Calu3 (cell line): ENCODE data around the gene CDX2. TPM values are rescaled to one million over a fixed set of nuclear protein-coding genes. Genes with fewer than 3 reads are reported as not detected.

ENCODE experiments used
- BruUV-seq: library from RNA; stranded (reverse); fragments of 400-500 nt; replicated peaks from 2 replicates; lab custom pipeline; 2021; lab: Mats Ljungman, UMichigan
- CTCF ChIA-PET: fragments of 300-600 bp; sonication (Branson Sonifier 250); formaldehyde crosslinking; loops from one replicate; lab custom pipeline; 2022; ENCODE audit warnings: antibody characterized with exemption; lab: Charles Lee
- DNase-seq: peaks from one replicate; pipeline ENCODE4 v3.0.0; 2022
- H3K27ac Mint-ChIP-seq: one replicate; pipeline ENCODE4 v1.8.0; 2022; ENCODE audit warnings: mixed read lengths; ENCODE audit not compliant: unreplicated experiment
- H3K27me3 Mint-ChIP-seq: one replicate; pipeline ENCODE4 v1.8.0; 2022; ENCODE audit warnings: mixed read lengths; ENCODE audit not compliant: unreplicated experiment
- H3K36me3 Mint-ChIP-seq: one replicate; pipeline ENCODE4 v1.8.0; 2022; ENCODE audit warnings: mild to moderate bottlenecking, moderate library complexity, mixed read lengths; ENCODE audit not compliant: insufficient read depth, unreplicated experiment
- H3K4me1 Mint-ChIP-seq: one replicate; pipeline ENCODE4 v1.8.0; 2022; ENCODE audit warnings: mild to moderate bottlenecking, low read depth, mixed read lengths; ENCODE audit not compliant: unreplicated experiment
- H3K4me3 Mint-ChIP-seq: one replicate; pipeline ENCODE4 v1.8.0; 2022; ENCODE audit warnings: mild to moderate bottlenecking, low read depth, moderate library complexity, mixed read lengths; ENCODE audit not compliant: unreplicated experiment
- H3K9me3 Mint-ChIP-seq: one replicate; pipeline ENCODE4 v1.8.0; 2022; ENCODE audit warnings: low read depth, mixed read lengths; ENCODE audit not compliant: unreplicated experiment
- CTCF ChIP-seq: fragments of 200-600 bp; IDR thresholded peaks from one replicate; pipeline ENCODE4 v1.8.0; 2022; ENCODE audit warnings: antibody characterized with exemption; ENCODE audit not compliant: unreplicated experiment
- intact Hi-C: fragments of 100-400 bp; cut with micrococcal nuclease; formaldehyde crosslinking; loops from one replicate; pipeline ENCODE4 v1.10.0; 2022; ENCODE audit not compliant: unreplicated experiment
- total RNA-seq: library from RNA; stranded (reverse); gene quantifications from 2 replicates; pipeline ENCODE4 v1.2.3, GENCODE V29; 2022

The CDX2 gene
- total RNA-seq, 1 experiment from 2014 or later = not detected

DNA sequence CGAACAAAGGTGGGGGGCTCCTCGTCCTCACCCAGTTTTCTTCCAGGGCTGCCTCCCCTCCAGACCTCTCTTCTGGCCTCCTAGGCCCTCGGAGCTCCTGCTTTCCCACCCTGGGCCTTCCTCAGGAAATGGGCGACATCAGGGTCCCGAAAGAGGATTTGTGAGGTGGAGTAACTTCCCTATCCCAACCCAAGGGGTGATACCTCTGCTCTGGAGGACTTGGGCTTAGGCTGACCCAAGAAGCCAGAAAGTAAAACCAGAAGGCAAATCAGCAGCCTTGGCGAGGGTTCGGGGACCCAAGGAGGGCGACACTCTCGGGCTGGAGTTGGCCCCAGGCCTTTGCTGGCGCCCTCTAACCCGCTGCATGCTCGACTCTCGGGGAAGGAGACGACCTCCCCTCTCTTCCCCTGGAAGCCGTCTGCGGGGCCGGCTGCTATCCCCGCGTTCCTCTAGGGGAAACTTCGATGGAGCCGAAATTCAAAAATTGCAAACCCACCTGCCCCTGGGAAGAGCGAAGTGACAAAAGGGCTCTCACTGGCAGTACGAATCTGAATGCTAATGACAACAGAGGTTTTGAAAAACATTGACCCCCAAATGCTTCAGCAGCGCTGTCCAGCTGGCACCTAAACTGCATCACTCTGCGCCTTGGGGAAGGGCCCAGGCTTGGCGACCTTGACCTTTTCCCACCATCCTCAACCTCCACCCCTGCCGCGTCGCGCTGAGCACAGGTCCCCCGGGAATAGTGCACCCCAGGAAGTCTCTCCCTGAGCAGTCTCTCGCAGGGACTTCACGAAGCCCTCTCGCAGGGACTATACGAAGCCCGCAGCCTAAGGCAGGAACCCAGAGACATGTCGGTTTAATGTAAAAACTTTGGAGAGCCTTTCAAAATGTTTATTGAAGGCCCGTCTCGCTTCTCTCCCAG lies 46.9 kb downstream of the CDX2 start:
- intact Hi-C loops = no loop called here
- TF ChIP-seq CTCF = no peak
- no peaks in the 10 kb centered on the region for H3K9me3 Mint-ChIP-seq
- DNase-seq = no peak
- no peak overlapping the region for H3K27ac Mint-ChIP-seq
- peak overlapping the region; percentile 97 for H3K4me3 Mint-ChIP-seq
- no peaks in the 10 kb centered on the region for H3K4me1 Mint-ChIP-seq
- H3K27me3 Mint-ChIP-seq = no peaks in the 10 kb centered on the region
- CTCF ChIA-PET = no interaction called here
- H3K36me3 Mint-ChIP-seq = peaks cover 20% of the 10 kb centered on the region
- no TSS peak for BruUV-seq

GRCh38 chr13:27921421-27921960 lies 47.6 kb downstream of the CDX2 start:
- no peak for TF ChIP-seq CTCF
- peak overlapping the region; percentile 97 for H3K4me3 Mint-ChIP-seq
- intact Hi-C loops = no loop called here
- no peak for DNase-seq
- no peaks in the 10 kb centered on the region for H3K4me1 Mint-ChIP-seq
- CTCF ChIA-PET = no interaction called here
- no peak overlapping the region for H3K27ac Mint-ChIP-seq
- no peaks in the 10 kb centered on the region for H3K27me3 Mint-ChIP-seq
- H3K9me3 Mint-ChIP-seq = no peaks in the 10 kb centered on the region
- peaks cover 20% of the 10 kb centered on the region for H3K36me3 Mint-ChIP-seq
- BruUV-seq = no TSS peak

- CTCF ChIA-PET = interaction anchor here (0.7 to 1.9 kb wide), 3 partner anchors 33 to 554 kb away, joined by 3 to 7 read pairs (median 5); no protein-coding TSS in a partner anchor
- peaks cover 5% of the 10 kb centered on the region for H3K4me1 Mint-ChIP-seq
- peaks cover 20% of the 10 kb centered on the region for H3K36me3 Mint-ChIP-seq
- intact Hi-C loops = no loop called here
- H3K27ac Mint-ChIP-seq = peak overlapping the region; percentile 66
- no TSS peak for BruUV-seq
- DNase-seq = peak; percentile 38
- no peaks in the 10 kb centered on the region for H3K9me3 Mint-ChIP-seq
- no peak for TF ChIP-seq CTCF
- H3K27me3 Mint-ChIP-seq = no peaks in the 10 kb centered on the region
- peak overlapping the region; percentile 97 for H3K4me3 Mint-ChIP-seq
These were observed 48.3 kb downstream of the CDX2 start for GRCh38 chr13:27920677-27921420.

DNA sequence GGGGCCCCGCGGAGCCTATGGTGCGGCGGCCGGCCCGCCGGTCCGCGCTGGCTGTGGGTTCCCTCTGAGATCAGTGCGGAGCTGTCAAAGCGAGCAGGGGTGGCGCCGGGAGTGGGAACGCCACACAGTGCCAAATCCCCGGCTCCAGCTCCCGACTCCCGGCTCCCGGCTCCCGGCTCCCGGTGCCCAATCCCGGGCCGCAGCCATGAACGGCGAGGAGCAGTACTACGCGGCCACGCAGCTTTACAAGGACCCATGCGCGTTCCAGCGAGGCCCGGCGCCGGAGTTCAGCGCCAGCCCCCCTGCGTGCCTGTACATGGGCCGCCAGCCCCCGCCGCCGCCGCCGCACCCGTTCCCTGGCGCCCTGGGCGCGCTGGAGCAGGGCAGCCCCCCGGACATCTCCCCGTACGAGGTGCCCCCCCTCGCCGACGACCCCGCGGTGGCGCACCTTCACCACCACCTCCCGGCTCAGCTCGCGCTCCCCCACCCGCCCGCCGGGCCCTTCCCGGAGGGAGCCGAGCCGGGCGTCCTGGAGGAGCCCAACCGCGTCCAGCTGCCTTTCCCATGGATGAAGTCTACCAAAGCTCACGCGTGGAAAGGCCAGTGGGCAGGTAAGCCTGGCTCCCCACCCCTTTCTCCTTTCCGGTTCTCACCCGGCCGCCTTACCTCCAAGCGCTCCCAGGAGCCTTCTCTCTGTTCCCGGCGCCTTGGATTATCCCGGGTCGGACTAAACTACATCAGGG lies 49.0 kb downstream of the CDX2 start, which contains the start of gene PDX1:
TSS of gene PDX1 (plus strand) at position 67 of the 743 bp plus-strand sequence. CDS start at position 206, 139 bp downstream.
- CTCF ChIA-PET = interaction anchor here (0.7 to 1.9 kb wide), 3 partner anchors 34 to 553 kb away, joined by 3 to 7 read pairs (median 5); no protein-coding TSS in a partner anchor
- H3K9me3 Mint-ChIP-seq = no peaks in the 10 kb centered on the region
- TF ChIP-seq CTCF = no peak
- peaks cover 12% of the 10 kb centered on the region for H3K4me1 Mint-ChIP-seq
- intact Hi-C loops = loop anchor here (2.0 kb wide), 1 partner anchor 33 kb away; no protein-coding TSS in a partner anchor
- H3K27ac Mint-ChIP-seq = peak within 1 kb of the TSS; percentile 66
- H3K36me3 Mint-ChIP-seq = peaks cover 20% of the 10 kb centered on the region
- no TSS peak for BruUV-seq
- peak within 1 kb of the TSS; percentile 97 for H3K4me3 Mint-ChIP-seq
- peak; percentile 81 for DNase-seq
- no peaks in the 10 kb centered on the region for H3K27me3 Mint-ChIP-seq
